Astrocyte (in vitro differentiated cells and primary cell): ENCODE measurements around the gene CHERP. TPM values are rescaled to one million over a fixed set of nuclear protein-coding genes. Genes with fewer than 3 reads are reported as not detected.
A peak's percentile ranks its signal among the peaks of the same experiment; 100 is the strongest.

ENCODE experiments used
- DNase-seq: peaks from one replicate; pipeline ENCODE4 v3.0.0-alpha.2; 2010; ENCODE audit warnings: low read depth
- FAIRE-seq: peaks from 2 replicates; lab custom pipeline; 2011; peaks lifted over from hg19 to GRCh38; lab: Jason Lieb, UNC
- H2AFZ ChIP-seq: 2 replicates; pipeline ENCODE4 v1.6.0; 2012; ENCODE audit warnings: low read depth, low read length, inconsistent platforms
- H3K27ac ChIP-seq: 2 replicates; pipeline ENCODE4 v1.5.1; 2011; ENCODE audit warnings: low read depth, low read length, inconsistent platforms
- H3K27me3 ChIP-seq: 2 replicates; pipeline ENCODE4 v1.6.0; 2011; ENCODE audit warnings: low read length, inconsistent platforms; ENCODE audit not compliant: insufficient read depth
- H3K36me3 ChIP-seq: 2 replicates; pipeline ENCODE4 v1.5.1; 2011; ENCODE audit warnings: low read length, inconsistent platforms; ENCODE audit not compliant: insufficient read depth
- H3K4me1 ChIP-seq: 2 replicates; pipeline ENCODE4 v1.5.1; 2011; ENCODE audit warnings: low read length, inconsistent platforms; ENCODE audit not compliant: insufficient read depth
- H3K4me2 ChIP-seq: 2 replicates; pipeline ENCODE4 v1.6.0; 2012; ENCODE audit warnings: low read length, inconsistent platforms
- H3K4me3 ChIP-seq: 2 replicates; pipeline ENCODE4 v1.5.1; 2011; ENCODE audit warnings: low read depth, mild to moderate bottlenecking, low read length, inconsistent platforms; ENCODE audit not compliant: insufficient read depth
- H3K79me2 ChIP-seq: 2 replicates; pipeline ENCODE4 v1.6.0; 2012; ENCODE audit warnings: mild to moderate bottlenecking, low read length, inconsistent platforms; ENCODE audit not compliant: insufficient read depth
- H3K9ac ChIP-seq: 2 replicates; pipeline ENCODE4 v1.6.0; 2012; ENCODE audit warnings: mild to moderate bottlenecking, low read length, inconsistent platforms
- H3K9me3 ChIP-seq: 2 replicates; pipeline ENCODE4 v1.5.1; 2012; ENCODE audit warnings: low read depth, mild to moderate bottlenecking, low read length, inconsistent platforms; ENCODE audit not compliant: insufficient read depth
- H4K20me1 ChIP-seq: 2 replicates; pipeline ENCODE4 v1.6.0; 2012; ENCODE audit warnings: low read length, inconsistent platforms; ENCODE audit not compliant: insufficient read depth
- H3K27ac Mint-ChIP-seq: one replicate; pipeline ENCODE4 v1.8.0; 2021; ENCODE audit warnings: mild to moderate bottlenecking, mixed read lengths; ENCODE audit not compliant: unreplicated experiment
- H3K27me3 Mint-ChIP-seq: one replicate; pipeline ENCODE4 v1.8.0; 2021; ENCODE audit warnings: low read depth, mixed read lengths; ENCODE audit not compliant: unreplicated experiment
- H3K36me3 Mint-ChIP-seq: one replicate; pipeline ENCODE4 v1.8.0; 2021; ENCODE audit warnings: low read depth, mixed read lengths; ENCODE audit not compliant: unreplicated experiment
- H3K4me1 Mint-ChIP-seq: one replicate; pipeline ENCODE4 v1.8.0; 2021; ENCODE audit warnings: low read depth, mixed read lengths; ENCODE audit not compliant: unreplicated experiment
- H3K4me3 Mint-ChIP-seq: one replicate; pipeline ENCODE4 v1.8.0; 2021; ENCODE audit warnings: mild to moderate bottlenecking, moderate library complexity, mixed read lengths; ENCODE audit not compliant: unreplicated experiment
- H3K9me3 Mint-ChIP-seq: one replicate; pipeline ENCODE4 v1.8.0; 2021; ENCODE audit warnings: mild to moderate bottlenecking, mixed read lengths; ENCODE audit not compliant: unreplicated experiment
- EZH2 ChIP-seq: IDR thresholded peaks from 2 replicates; pipeline ENCODE4 v1.6.1; 2012; ENCODE audit warnings: mild to moderate bottlenecking, low read length, inconsistent platforms; ENCODE audit not compliant: insufficient read depth
- total RNA-seq: library from RNA; stranded (reverse); gene quantifications from 2 replicates; pipeline ENCODE4 v1.2.1, GENCODE V29; 2021
- TF ChIP-seq, protein P1 (sequence below): IDR thresholded peaks from 2 replicates; pipeline ENCODE4 v1.5.1; 2011; ENCODE audit warnings: low read depth, mild to moderate bottlenecking, inconsistent platforms, low read length, moderate library complexity; ENCODE audit not compliant: insufficient read depth

Gene CHERP
- total RNA-seq, 1 donor from 2014 or later: 45.3 TPM

DNA sequence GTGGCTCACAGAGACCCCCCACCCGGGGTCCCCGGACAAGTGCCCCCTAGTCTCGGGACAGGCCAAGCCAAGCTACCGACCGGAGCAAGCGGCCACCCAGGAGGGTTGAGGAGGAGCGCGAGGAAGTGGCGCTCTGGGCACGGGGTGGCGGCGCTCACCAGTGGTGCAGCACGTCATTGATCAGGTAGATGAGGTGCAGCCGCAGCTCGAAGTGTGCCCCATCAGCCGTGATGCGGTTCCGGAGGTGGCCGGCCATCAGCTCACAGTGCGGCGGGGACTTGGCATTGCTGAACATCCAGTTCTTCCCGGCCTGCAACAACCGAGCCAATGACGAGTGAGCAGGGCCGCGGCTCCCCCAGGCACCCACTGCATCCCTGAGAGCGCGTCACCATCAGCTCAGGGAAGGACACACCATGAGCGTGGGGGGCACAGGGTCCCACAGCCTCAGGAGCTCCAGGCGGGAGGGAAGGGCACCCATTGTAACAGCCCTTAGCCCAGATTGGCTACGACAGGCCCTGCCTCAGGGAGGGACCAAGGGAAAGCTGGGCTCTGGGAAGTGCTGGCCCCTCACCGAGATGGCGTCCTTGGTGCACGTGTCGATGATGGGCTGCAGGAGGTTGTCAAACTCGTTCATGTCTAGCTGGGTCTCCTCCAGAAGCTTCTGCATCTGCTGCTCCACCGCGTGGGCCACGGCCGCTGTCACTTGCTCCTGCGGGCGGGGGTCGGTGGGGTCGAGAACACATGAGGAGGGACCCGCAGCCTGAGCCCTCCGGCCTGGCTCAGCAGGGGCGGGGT lies 9.6 kb downstream of the CHERP start:
- Mint-ChIP-seq H3K4me3 (no peak overlapping the region), H3K9me3 (peaks cover 1% of the 10 kb centered on the region), H3K36me3 (peaks cover 23% of the 10 kb centered on the region), H3K27ac (no peak overlapping the region), H3K27me3 (no peaks in the 10 kb centered on the region), H3K4me1 (no peaks in the 10 kb centered on the region)
- Histone ChIP-seq H3K4me3 (no peak overlapping the region), H3K9ac (no peak overlapping the region), H3K79me2 (peaks cover 31% of the 10 kb centered on the region), H3K4me1 (no peaks in the 10 kb centered on the region), H4K20me1 (peaks cover 63% of the 10 kb centered on the region), H3K27ac (no peak overlapping the region), H3K9me3 (no peaks in the 10 kb centered on the region), H3K4me2 (no peak overlapping the region), H3K36me3 (peaks cover 31% of the 10 kb centered on the region), H3K27me3 (no peaks in the 10 kb centered on the region), H2AFZ (no peak overlapping the region)
- TF ChIP-seq EZH2: no peak
- TF ChIP-seq, protein P1, sequence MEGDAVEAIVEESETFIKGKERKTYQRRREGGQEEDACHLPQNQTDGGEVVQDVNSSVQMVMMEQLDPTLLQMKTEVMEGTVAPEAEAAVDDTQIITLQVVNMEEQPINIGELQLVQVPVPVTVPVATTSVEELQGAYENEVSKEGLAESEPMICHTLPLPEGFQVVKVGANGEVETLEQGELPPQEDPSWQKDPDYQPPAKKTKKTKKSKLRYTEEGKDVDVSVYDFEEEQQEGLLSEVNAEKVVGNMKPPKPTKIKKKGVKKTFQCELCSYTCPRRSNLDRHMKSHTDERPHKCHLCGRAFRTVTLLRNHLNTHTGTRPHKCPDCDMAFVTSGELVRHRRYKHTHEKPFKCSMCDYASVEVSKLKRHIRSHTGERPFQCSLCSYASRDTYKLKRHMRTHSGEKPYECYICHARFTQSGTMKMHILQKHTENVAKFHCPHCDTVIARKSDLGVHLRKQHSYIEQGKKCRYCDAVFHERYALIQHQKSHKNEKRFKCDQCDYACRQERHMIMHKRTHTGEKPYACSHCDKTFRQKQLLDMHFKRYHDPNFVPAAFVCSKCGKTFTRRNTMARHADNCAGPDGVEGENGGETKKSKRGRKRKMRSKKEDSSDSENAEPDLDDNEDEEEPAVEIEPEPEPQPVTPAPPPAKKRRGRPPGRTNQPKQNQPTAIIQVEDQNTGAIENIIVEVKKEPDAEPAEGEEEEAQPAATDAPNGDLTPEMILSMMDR: no peak
- DNase-seq (no peak), FAIRE-seq (no peak)

DNA sequence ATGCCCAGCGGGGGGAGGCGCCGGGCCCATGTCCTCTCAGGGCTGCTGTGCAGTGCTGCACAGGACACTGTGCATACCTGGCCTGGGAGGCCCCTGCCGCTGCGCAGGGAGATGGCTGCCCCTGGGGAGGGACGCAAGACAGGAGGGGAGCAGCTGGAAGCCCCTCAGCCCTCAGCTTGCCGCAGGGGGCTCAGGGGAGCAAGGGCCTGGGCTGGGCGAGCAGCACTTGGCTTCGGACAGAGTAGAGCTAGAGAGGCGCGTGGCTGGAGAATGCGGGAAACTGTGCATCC lies 10.9 kb downstream of the CHERP start:
- Histone ChIP-seq H3K4me1 (no peaks in the 10 kb centered on the region), H3K36me3 (peaks cover 37% of the 10 kb centered on the region), H3K4me3 (no peak overlapping the region), H3K79me2 (peaks cover 18% of the 10 kb centered on the region), H3K9ac (no peak overlapping the region), H2AFZ (no peak overlapping the region), H4K20me1 (peaks cover 60% of the 10 kb centered on the region), H3K27me3 (no peaks in the 10 kb centered on the region), H3K27ac (no peak overlapping the region), H3K9me3 (no peaks in the 10 kb centered on the region), H3K4me2 (no peak overlapping the region)
- peak overlapping the region; percentile 24 for H3K4me3 Mint-ChIP-seq
- DNase-seq (no peak), FAIRE-seq (no peak)
- H3K27me3 Mint-ChIP-seq: no peaks in the 10 kb centered on the region
- peaks cover 23% of the 10 kb centered on the region for H3K36me3 Mint-ChIP-seq
- no peak overlapping the region for H3K27ac Mint-ChIP-seq
- no peaks in the 10 kb centered on the region for H3K9me3 Mint-ChIP-seq
- H3K4me1 Mint-ChIP-seq: no peaks in the 10 kb centered on the region
- TF ChIP-seq, protein P1: no peak
- no peak for TF ChIP-seq EZH2
